SU-DHL-6 (cell line): ENCODE measurements around the gene HBQ1.
"Not testable (repeated sequence)": the region's sequence is repeated elsewhere in the genome, so short reads cannot be mapped to it uniquely, and the experiment has no call there.

Experiments used
- H2AFZ ChIP-seq: fragments of 200-600 bp; sonication (generic); 2 replicates; pipeline ENCODE4 v1.6.1; 2014; ENCODE audit warnings: low read depth, mild to moderate bottlenecking, moderate library complexity, mixed read lengths, antibody characterized with exemption, low read length; ENCODE audit not compliant: severe bottlenecking
- H3F3A ChIP-seq: fragments of 200-600 bp; shearing (Covaris generic); 2 replicates; pipeline ENCODE4 v1.6.0; 2016; ENCODE audit warnings: antibody characterized with exemption, mild to moderate bottlenecking; ENCODE audit not compliant: insufficient read depth
- H3K27ac ChIP-seq: fragments of 200-600 bp; sonication (generic); 2 replicates; pipeline ENCODE4 v1.5.1; 2016; ENCODE audit warnings: low read depth, mild to moderate bottlenecking, low read length, moderate library complexity, mixed read lengths
- H3K27me3 ChIP-seq: fragments of 200-600 bp; sonication (generic), shearing (Covaris generic); 2 replicates; pipeline ENCODE4 v1.6.0; 2014; ENCODE audit warnings: mild to moderate bottlenecking, low read length
- H3K36me3 ChIP-seq: fragments of 200-600 bp; sonication (generic); 2 replicates; pipeline ENCODE4 v1.6.1; 2014; ENCODE audit warnings: mild to moderate bottlenecking, low read length, mixed read lengths
- H3K4me2 ChIP-seq: fragments of 300-600, 200-600 bp; shearing (Covaris generic), sonication (generic); 2 replicates; pipeline ENCODE4 v1.6.0; 2014; ENCODE audit warnings: low read length, low read depth, mild to moderate bottlenecking; ENCODE audit not compliant: poor library complexity, severe bottlenecking
- H3K4me3 ChIP-seq: fragments of 200-600 bp; sonication (generic); 2 replicates; pipeline ENCODE4 v1.5.1; 2014; ENCODE audit warnings: antibody characterized with exemption, low read length, mild to moderate bottlenecking, mixed read lengths; ENCODE audit not compliant: insufficient read depth, poor library complexity, severe bottlenecking
- H3K79me2 ChIP-seq: fragments of 200-600 bp; sonication (generic); 2 replicates; pipeline ENCODE4 v1.6.1; 2014; ENCODE audit warnings: mild to moderate bottlenecking, low read length, moderate library complexity; ENCODE audit not compliant: insufficient read depth
- H3K9ac ChIP-seq: fragments of 200-600 bp; sonication (generic); 2 replicates; pipeline ENCODE4 v1.7.0; 2014; ENCODE audit warnings: mild to moderate bottlenecking, low read length
- H3K9me2 ChIP-seq: fragments of 200-600 bp; sonication (generic); replicated peaks from 2 replicates; pipeline ENCODE4 v1.6.1; 2014; ENCODE audit warnings: low read length; ENCODE audit not compliant: insufficient read depth
- H3K9me3 ChIP-seq: fragments of 200-600 bp; sonication (generic); 2 replicates; pipeline ENCODE4 v1.6.1; 2014; ENCODE audit warnings: low read length, mixed read lengths; ENCODE audit not compliant: insufficient read depth
- H4K20me1 ChIP-seq: fragments of 200-600 bp; sonication (generic); 2 replicates; pipeline ENCODE4 v1.6.1; 2014; ENCODE audit warnings: low read depth, mild to moderate bottlenecking, antibody characterized with exemption, low read length, moderate library complexity, mixed read lengths
- CTCF ChIP-seq: fragments of 200-600 bp; sonication (generic); IDR thresholded peaks from one replicate; pipeline ENCODE4 v1.5.1; 2017; ENCODE audit warnings: antibody characterized with exemption, mild to moderate bottlenecking, low read length, moderate library complexity; ENCODE audit not compliant: insufficient read depth, poor library complexity, severe bottlenecking
- EZH2phosphoT487 ChIP-seq: fragments of 200-600 bp; sonication (generic), shearing (Covaris generic); conservative IDR thresholded peaks from 2 replicates; pipeline ENCODE4 v1.6.1; 2018; ENCODE audit warnings: mild to moderate bottlenecking, antibody characterized with exemption, low read length, moderate library complexity, mixed read lengths

HBQ1 gene

GRCh38 chr16:152141-153128, 27.8 kb upstream of the HBQ1 start, which contains the start of gene HBZ:
TSS of gene HBZ (plus strand) at chr16:152644. CDS start at chr16:152910, 266 bp downstream.
- H3K36me3 ChIP-seq = no peaks in the 10 kb centered on the region
- no peaks in the 10 kb centered on the region for H3K9me3 ChIP-seq
- no peak within 1 kb of the TSS for H3K4me3 ChIP-seq
- H3F3A ChIP-seq = 0 out of 2 replicates have a peak, but pooled peaks cover 5% of the 10 kb centered on the region
- no peak within 1 kb of the TSS for H3K9ac ChIP-seq
- H4K20me1 ChIP-seq = no peaks in the 10 kb centered on the region
- H3K4me2 ChIP-seq = no peak within 1 kb of the TSS
- no peak within 1 kb of the TSS for H3K27ac ChIP-seq
- TF ChIP-seq CTCF (no peak), EZH2phosphoT487 (no peak)
- no peak within 1 kb of the TSS for H2AFZ ChIP-seq
- no peaks in the 10 kb centered on the region for H3K27me3 ChIP-seq
- no peaks in the 10 kb centered on the region for H3K9me2 ChIP-seq
- no peaks in the 10 kb centered on the region for H3K79me2 ChIP-seq

GRCh38 chr16:153129-153521, 27.1 kb upstream of the HBQ1 start:
- H3K9ac ChIP-seq, H3K27me3 ChIP-seq, H3K4me3 ChIP-seq, H2AFZ ChIP-seq, H3K27ac ChIP-seq, H3K79me2 ChIP-seq, H3K36me3 ChIP-seq, H3F3A ChIP-seq, H3K9me2 ChIP-seq, H3K9me3 ChIP-seq, H3K4me2 ChIP-seq, H4K20me1 ChIP-seq: not testable (repeated sequence)

- H3K9ac ChIP-seq, H3K27me3 ChIP-seq, H3F3A ChIP-seq, H3K36me3 ChIP-seq, H3K9me3 ChIP-seq, H4K20me1 ChIP-seq, H2AFZ ChIP-seq, H3K79me2 ChIP-seq, H3K4me2 ChIP-seq, H3K4me3 ChIP-seq, H3K27ac ChIP-seq, H3K9me2 ChIP-seq: not testable (repeated sequence)
These were observed 26.6 kb upstream of the HBQ1 start for GRCh38 chr16:153550-154216.

DNA sequence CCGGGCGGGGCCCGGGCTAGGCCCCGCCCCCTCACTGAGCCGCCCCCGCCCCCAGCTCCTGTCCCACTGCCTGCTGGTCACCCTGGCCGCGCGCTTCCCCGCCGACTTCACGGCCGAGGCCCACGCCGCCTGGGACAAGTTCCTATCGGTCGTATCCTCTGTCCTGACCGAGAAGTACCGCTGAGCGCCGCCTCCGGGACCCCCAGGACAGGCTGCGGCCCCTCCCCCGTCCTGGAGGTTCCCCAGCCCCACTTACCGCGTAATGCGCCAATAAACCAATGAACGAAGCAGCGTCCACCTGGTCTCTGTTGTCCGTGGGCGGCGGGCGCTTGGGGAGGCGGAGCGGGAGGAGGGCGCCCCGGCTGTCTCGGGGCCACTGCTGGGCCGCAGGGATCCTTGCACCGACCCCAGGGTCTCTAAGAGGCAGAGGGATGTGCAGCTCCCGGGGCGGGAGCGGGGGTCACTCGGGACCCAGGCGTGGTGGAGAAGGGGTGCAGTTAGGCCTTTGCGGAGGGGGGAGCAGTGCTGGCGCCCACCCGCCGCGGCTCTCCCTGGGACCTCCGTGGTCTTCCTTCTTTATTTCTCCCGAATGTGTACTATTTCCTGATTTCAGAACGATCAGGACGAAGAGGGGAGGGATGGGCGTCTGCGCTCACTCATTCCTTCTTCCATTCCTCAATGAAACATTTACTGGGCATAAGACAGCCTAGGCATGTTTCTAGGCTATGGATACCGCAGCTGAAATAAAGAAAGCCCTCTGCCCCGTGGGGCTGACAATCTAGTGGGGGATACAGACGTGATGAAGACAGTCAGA, 25.8 kb upstream of the HBQ1 start:
- Histone ChIP-seq H3K9ac (no peak overlapping the region), H3K9me3 (no peaks in the 10 kb centered on the region), H3K27ac (no peak overlapping the region), H3K9me2 (no peaks in the 10 kb centered on the region), H2AFZ (no peak overlapping the region), H3K36me3 (no peaks in the 10 kb centered on the region), H3K4me3 (no peak overlapping the region), H3K4me2 (no peak overlapping the region), H3K27me3 (no peaks in the 10 kb centered on the region), H3K79me2 (no peaks in the 10 kb centered on the region), H4K20me1 (no peaks in the 10 kb centered on the region), H3F3A (0 out of 2 replicates have a peak, but pooled peaks cover 5% of the 10 kb centered on the region)
- TF ChIP-seq EZH2phosphoT487 (no peak), CTCF (no peak)
